ENCODE data around the gene LRCH1.

LRCH1 gene

DNA sequence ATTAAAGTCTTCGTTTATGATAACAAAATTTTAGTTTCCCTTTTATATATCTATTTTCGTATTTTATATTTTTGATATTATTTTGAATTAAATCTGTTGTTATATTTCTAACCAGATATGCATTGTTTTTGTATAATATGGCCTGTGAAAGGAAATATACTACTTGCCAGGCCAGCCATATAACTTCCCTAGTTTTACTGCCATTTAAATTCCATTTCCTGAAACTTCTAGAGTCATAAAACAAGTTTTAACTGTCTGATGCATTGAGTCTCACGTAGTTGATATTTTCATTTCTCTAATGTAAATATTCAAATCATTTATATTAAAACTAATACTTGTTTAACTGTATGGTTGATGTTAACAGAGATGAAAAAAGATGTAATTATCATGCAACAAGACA is 230.5 kb downstream of the LRCH1 start:
- TF ChIP-seq ZBTB7A (IDR thresholded peaks at IDR 0.05; ENCODE audit: low read depth) (no peak), RAD21 (IDR thresholded peaks at IDR 0.05; ENCODE audit: low read depth) (no peak), CREB1 (IDR thresholded peaks at IDR 0.05; ENCODE audit: low read depth) (no peak), EGR1 (IDR thresholded peaks at IDR 0.05) (no peak)

DNA sequence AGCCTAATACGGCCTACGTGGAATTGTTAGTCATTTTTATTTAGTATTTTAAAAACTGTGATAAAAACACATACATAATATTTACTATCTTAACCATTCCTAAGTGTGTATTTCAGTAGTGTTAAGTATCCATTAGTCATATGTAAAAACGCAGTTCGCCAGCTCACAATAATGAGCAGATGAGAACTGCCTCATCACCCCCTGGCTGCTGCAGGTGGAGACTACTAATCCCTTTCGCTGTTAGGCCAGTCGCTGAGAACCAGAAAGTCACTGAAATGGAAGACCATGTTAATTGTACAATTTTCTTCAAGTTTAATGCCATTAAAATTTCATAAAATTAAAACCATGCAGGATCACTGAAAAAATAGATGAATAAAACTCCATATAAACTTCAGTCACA is 242.4 kb downstream of the LRCH1 start:
- TF ChIP-seq ZBTB7A (IDR thresholded peaks at IDR 0.05; ENCODE audit: low read depth) (no peak), FOXM1 (IDR thresholded peaks at IDR 0.05; ENCODE audit: borderline replicate concordance, low read depth) (no peak), TCF12 (IDR thresholded peaks at IDR 0.05; ENCODE audit: low read depth) (no peak)
- TF ChIP-seq, protein P1, sequence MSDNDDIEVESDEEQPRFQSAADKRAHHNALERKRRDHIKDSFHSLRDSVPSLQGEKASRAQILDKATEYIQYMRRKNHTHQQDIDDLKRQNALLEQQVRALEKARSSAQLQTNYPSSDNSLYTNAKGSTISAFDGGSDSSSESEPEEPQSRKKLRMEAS (IDR thresholded peaks at IDR 0.05): no peak

DNA sequence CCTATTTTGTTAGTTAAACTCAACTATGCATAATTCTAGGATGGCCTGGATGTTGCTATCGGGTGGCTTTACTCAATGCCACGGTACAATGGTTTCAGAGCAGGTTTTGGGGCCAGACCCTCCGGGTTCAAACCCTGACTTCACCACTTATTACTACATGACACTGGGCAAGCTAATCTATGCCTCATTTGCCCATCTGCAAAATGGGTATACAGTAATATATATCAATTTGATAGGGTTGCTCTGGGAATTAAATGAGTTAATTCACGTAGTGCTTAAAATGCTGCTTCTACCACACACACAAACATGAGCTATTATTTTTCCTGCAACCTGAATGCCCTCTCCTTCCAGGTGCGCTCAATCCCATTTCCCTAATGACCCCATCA is 243.2 kb downstream of the LRCH1 start:
- TF ChIP-seq NFIC (IDR thresholded peaks at IDR 0.05) (no peak), TCF12 (IDR thresholded peaks at IDR 0.05; ENCODE audit: low read depth) (no peak), FOXM1 (IDR thresholded peaks at IDR 0.05; ENCODE audit: borderline replicate concordance, low read depth) (no peak), CEBPB (IDR thresholded peaks at IDR 0.05) (no peak), CREB1 (IDR thresholded peaks at IDR 0.05; ENCODE audit: low read depth) (no peak), TEAD4 (IDR thresholded peaks at IDR 0.05) (no peak), EP300 (IDR thresholded peaks at IDR 0.05; ENCODE audit: borderline replicate concordance) (no peak), RAD21 (IDR thresholded peaks at IDR 0.05; ENCODE audit: low read depth) (no peak)
- TF ChIP-seq, protein P2, sequence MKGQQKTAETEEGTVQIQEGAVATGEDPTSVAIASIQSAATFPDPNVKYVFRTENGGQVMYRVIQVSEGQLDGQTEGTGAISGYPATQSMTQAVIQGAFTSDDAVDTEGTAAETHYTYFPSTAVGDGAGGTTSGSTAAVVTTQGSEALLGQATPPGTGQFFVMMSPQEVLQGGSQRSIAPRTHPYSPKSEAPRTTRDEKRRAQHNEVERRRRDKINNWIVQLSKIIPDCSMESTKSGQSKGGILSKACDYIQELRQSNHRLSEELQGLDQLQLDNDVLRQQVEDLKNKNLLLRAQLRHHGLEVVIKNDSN (IDR thresholded peaks at IDR 0.05): no peak
- TF ChIP-seq, protein P3, sequence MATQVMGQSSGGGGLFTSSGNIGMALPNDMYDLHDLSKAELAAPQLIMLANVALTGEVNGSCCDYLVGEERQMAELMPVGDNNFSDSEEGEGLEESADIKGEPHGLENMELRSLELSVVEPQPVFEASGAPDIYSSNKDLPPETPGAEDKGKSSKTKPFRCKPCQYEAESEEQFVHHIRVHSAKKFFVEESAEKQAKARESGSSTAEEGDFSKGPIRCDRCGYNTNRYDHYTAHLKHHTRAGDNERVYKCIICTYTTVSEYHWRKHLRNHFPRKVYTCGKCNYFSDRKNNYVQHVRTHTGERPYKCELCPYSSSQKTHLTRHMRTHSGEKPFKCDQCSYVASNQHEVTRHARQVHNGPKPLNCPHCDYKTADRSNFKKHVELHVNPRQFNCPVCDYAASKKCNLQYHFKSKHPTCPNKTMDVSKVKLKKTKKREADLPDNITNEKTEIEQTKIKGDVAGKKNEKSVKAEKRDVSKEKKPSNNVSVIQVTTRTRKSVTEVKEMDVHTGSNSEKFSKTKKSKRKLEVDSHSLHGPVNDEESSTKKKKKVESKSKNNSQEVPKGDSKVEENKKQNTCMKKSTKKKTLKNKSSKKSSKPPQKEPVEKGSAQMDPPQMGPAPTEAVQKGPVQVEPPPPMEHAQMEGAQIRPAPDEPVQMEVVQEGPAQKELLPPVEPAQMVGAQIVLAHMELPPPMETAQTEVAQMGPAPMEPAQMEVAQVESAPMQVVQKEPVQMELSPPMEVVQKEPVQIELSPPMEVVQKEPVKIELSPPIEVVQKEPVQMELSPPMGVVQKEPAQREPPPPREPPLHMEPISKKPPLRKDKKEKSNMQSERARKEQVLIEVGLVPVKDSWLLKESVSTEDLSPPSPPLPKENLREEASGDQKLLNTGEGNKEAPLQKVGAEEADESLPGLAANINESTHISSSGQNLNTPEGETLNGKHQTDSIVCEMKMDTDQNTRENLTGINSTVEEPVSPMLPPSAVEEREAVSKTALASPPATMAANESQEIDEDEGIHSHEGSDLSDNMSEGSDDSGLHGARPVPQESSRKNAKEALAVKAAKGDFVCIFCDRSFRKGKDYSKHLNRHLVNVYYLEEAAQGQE (IDR thresholded peaks at IDR 0.05; ENCODE audit: low read depth): no peak

DNA sequence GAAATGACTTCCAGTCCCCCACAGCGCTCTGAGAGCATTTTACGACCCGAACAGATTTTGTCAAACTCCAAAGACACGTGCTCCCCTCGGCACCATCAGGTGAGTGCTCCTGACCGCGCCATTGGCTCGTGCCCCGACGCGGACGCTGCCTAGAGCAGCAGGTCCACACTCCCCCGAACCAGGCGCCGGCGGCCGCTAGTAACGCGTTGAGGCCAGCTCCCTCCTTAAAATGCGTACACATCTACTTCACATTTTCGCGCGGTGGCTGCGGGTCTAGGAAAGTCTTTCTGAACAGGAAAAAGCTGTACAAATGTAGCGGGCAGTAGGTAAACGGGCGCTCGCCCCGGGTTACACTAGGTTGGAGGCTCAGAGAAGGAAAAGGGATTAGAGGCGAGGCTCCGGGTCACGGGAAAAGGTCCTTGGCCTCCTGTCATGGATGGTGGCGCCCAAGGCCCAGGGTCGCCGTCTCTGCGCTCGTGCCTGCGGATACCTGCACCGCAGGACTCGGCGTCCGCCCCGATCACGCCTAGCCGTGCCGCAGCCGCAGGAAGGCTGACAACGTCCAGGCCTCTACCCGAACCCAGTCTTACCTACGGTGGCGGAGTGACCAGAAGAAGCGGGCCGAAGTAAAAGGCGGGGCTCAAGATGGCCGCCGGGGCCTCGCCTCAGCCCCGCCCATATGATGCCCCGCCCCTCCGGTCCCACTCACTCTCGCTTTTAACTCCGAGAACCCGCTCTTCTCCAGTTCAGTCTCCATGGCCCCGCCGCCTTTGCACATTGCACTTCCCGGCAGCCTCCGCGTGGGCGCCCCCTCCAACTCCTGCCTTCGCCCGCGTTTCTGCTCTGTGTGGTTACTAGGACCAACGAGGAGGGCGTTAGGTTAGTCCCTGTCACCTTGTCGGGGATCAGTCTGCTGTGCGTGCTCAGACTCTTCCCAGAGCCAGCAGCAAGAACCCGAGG is 243.8 kb downstream of the LRCH1 start, which contains the start of gene ESD:
Gene ESD, minus strand, starts transcription at position 647 of the 960 bp plus-strand sequence. CDS start 5,748 bp downstream, outside the sequence.
- 0 out of 2 replicates have a peak, but pooled peaks have one; percentile 3 for TF ChIP-seq EGR1 (IDR thresholded peaks at IDR 0.05)
- no peak for TF ChIP-seq NFIC (IDR thresholded peaks at IDR 0.05)
- TF ChIP-seq, protein P3 (IDR thresholded peaks at IDR 0.05; ENCODE audit: low read depth): no peak
- peak; percentile 92 for TF ChIP-seq YY1 (IDR thresholded peaks at IDR 0.05; ENCODE audit: low read depth)
- TF ChIP-seq TAF1 (IDR thresholded peaks at IDR 0.05; ENCODE audit: low read depth): peak; percentile 67
- TF ChIP-seq, protein P2 (IDR thresholded peaks at IDR 0.05): peak; percentile 88
- TF ChIP-seq, protein P1 (IDR thresholded peaks at IDR 0.05): peak; percentile 98

DNA sequence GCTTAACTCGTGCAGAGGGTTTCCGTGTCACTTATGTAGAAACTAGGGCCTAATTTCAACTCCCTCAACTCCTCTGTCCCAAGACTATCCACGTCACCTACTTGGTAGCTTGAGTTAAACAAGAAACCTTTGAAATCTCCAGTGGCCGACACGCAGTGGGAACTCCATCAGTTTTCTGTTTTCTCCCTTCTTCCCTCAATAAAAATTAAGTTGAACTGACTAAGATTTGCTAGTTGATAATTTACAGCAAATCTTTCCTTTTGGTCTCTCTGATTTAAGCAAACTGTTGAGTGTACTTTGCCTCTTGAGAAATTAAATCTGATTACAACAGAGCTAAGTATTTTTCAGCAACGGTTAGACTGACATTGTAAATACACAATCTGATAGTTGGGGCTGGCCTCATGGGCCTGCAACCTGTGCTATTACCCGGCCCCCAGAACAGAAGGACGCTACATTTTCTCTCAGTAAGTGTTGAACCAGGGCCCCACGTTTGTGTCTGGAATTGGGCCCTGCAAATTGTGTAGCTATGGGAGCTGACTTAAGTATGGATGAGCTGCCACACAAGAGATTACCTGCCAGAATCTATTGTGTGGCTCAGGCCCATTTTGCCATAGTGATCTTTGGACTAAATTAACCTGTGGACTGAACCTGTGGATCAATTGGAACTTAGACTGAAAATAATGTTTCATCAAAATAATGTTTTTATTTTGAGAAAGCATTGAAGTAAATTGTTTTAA is 244.7 kb downstream of the LRCH1 start:
- TF ChIP-seq, protein P3 (IDR thresholded peaks at IDR 0.05; ENCODE audit: low read depth): no peak
- TF ChIP-seq, protein P1 (IDR thresholded peaks at IDR 0.05): no peak
- TF ChIP-seq TCF12 (IDR thresholded peaks at IDR 0.05; ENCODE audit: low read depth) (no peak), FOXM1 (IDR thresholded peaks at IDR 0.05; ENCODE audit: borderline replicate concordance, low read depth) (no peak)
